ENCODE results near the gene CXCL17.
"Not testable (repeated sequence)": the region's sequence is repeated elsewhere in the genome, so short reads cannot be mapped to it uniquely, and the experiment has no call there.

CXCL17 gene

GRCh38 chr19:42442833-42443232, at the start of gene CXCL17:
Gene CXCL17, minus strand, starts transcription at chr19:42442946. Its CDS starts 114 bp downstream, at chr19:42442832.
- TF ChIP-seq CTCF (IDR thresholded peaks at IDR 0.05; ENCODE audit: extremely low read depth, missing control alignments) = no peak
- DNase-seq (ENCODE audit: low spot score) = no peak

GRCh38 chr19:42488783-42489521, 46.2 kb upstream of the CXCL17 start:
- TF ChIP-seq CTCF (IDR thresholded peaks at IDR 0.05; ENCODE audit: extremely low read depth, missing control alignments) = no peak
- no peak for DNase-seq (ENCODE audit: low spot score)

GRCh38 chr19:42487798-42488178, 45.0 kb upstream of the CXCL17 start:
- TF ChIP-seq CTCF (IDR thresholded peaks at IDR 0.05; ENCODE audit: extremely low read depth, missing control alignments) = no peak
- DNase-seq (ENCODE audit: low spot score) = no peak

GRCh38 chr19:42487032-42487797, 44.5 kb upstream of the CXCL17 start:
- DNase-seq (ENCODE audit: low spot score) = no peak
- TF ChIP-seq CTCF (IDR thresholded peaks at IDR 0.05; ENCODE audit: extremely low read depth, missing control alignments) = no peak

- not testable (repeated sequence) for DNase-seq (ENCODE audit: low spot score)
Observed at GRCh38 chr19:42485036-42485435, 42.3 kb upstream of the CXCL17 start.

- no peak for TF ChIP-seq CTCF (IDR thresholded peaks at IDR 0.05; ENCODE audit: extremely low read depth, missing control alignments)
- DNase-seq (ENCODE audit: low spot score) = no peak
Observed at GRCh38 chr19:42480335-42481095, 37.8 kb upstream of the CXCL17 start.

- no peak for TF ChIP-seq CTCF (IDR thresholded peaks at IDR 0.05; ENCODE audit: extremely low read depth, missing control alignments)
- DNase-seq (ENCODE audit: low spot score) = no peak
Observed at GRCh38 chr19:42479736-42480135, 37.0 kb upstream of the CXCL17 start.

Measured in GM20000 (cell line).